ENCODE results near the gene C2orf42. TPM values are rescaled to one million over a fixed set of nuclear protein-coding genes. Genes with fewer than 3 reads are reported as not detected.
"Not testable (repeated sequence)": the region's sequence is repeated elsewhere in the genome, so short reads cannot be mapped to it uniquely, and the experiment has no call there.

Gene C2orf42
- polyA plus RNA-seq, 1 experiment: 9.8 TPM

- H3K27me3 ChIP-seq (ENCODE audit: control insufficient read depth, insufficient read depth, low read length): no peaks in the 10 kb centered on the region
- DNase-seq (ENCODE audit: low read depth): no peak
- no peak for TF ChIP-seq CTCF (IDR thresholded peaks at IDR 0.05; ENCODE audit: insufficient read depth, low read depth, low read length)
- ChIA-PET POLR2A (no interaction called here), CTCF (interaction anchor here (0.6 kb wide), 1 partner anchor 8 kb away, joined by 3 read pairs; no protein-coding TSS in a partner anchor)
- H3K4me3 ChIP-seq (ENCODE audit: low read depth, low read length): no peak overlapping the region
- H3K36me3 ChIP-seq (ENCODE audit: control insufficient read depth, insufficient read depth, low read length): peaks cover 5% of the 10 kb centered on the region; the same call in 1 of the 2 replicates
Observed at GRCh38 chr2:70181363-70181956, 9.4 kb downstream of the C2orf42 start.

DNA sequence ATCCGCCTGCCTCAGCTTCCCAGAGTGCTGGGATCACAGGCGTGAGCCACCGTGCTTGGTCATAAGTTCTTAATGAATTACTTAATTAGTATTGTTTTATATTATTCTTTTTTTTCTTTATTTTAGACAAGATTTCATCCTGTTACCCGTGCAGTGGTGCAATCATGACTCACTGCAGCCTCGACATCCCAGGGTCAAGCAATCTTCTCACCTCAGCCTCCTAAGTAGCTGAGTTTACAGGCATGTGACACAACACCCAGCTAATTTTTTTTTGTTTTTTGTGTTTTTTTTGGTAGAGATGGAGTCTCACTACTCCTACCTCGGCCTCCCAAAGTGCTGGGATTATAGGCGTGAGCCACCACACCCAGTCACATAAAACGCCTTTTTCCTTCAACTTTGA lies 17.3 kb downstream of the C2orf42 start:
- no peak for DNase-seq (ENCODE audit: low read depth)
- no peak overlapping the region for H3K4me3 ChIP-seq (ENCODE audit: low read depth, low read length)
- ChIA-PET POLR2A (interaction anchor here (0.6 kb wide), 1 partner anchor 16 kb away, joined by 3 read pairs; no protein-coding TSS in a partner anchor), CTCF (interaction anchor here (0.6 to 0.9 kb wide), 2 partner anchors 8 to 10 kb away, joined by 3 read pairs; no protein-coding TSS in a partner anchor)
- H3K36me3 ChIP-seq (ENCODE audit: control insufficient read depth, insufficient read depth, low read length): peaks cover 1% of the 10 kb centered on the region; the same call in 1 of the 2 replicates
- TF ChIP-seq CTCF (IDR thresholded peaks at IDR 0.05; ENCODE audit: insufficient read depth, low read depth, low read length): no peak
- no peaks in the 10 kb centered on the region for H3K27me3 ChIP-seq (ENCODE audit: control insufficient read depth, insufficient read depth, low read length)

DNA sequence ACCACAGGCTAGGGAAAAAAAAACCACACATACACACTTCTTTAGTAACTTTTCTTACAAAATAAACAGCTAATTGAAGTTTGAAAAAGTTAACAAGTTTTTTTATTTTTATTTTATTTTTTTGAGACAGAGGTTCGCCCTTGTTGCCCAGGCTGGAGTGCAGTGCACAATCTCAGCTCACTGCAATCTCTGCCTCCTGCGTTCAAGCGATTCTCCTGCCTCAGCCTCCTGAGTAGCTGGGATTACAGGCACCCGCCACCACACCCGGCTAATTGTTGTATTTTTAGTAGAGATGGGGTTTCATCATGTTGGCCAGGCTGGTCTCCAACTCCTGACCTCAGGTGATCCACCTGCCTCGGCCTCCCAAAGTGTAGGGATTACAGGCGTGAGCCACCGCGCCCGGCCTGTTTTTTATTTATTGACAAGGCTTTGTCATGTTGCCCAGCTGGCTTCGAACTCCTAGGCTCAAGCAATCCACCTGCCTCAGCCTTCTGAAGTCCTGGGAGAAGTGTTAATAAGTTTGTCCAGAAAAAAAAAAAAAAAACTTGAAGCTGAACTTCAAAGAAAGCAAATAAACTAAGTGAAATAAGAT lies 21.1 kb downstream of the C2orf42 start:
- POLR2A ChIA-PET: interaction anchor here (0.6 kb wide), 1 partner anchor 757 kb away, joined by 8 read pairs; no protein-coding TSS in a partner anchor
- not testable (repeated sequence) for H3K36me3 ChIP-seq (ENCODE audit: control insufficient read depth, insufficient read depth, low read length); DNase-seq (ENCODE audit: low read depth); H3K4me3 ChIP-seq (ENCODE audit: low read depth, low read length); H3K27me3 ChIP-seq (ENCODE audit: control insufficient read depth, insufficient read depth, low read length)
- CTCF ChIA-PET: interaction anchor here (0.6 kb wide), 1 partner anchor 20 kb away, joined by 3 read pairs; no protein-coding TSS in a partner anchor

DNA sequence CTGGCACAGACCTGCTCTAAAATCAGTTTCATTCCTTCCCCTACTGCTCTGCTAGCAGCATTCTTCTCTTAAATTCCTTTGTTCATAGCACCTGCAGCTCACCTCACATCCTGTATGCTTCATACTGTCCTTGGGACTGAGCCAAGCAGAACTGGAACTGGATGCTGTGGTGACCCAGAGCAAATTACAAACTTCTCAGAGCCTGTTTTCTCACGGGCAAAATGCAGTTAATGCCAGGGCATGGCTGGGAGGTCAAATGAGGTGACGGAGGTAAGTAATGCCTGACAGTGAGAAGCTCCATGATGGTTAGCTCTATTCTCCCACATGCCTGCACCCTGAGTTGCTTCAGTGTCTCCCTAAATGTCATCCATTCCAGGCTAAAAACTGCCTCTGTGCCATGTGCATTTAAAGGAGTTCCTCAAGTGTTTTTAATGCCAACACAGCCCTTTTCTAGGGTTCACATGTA lies 29.7 kb downstream of the C2orf42 start:
- ChIA-PET CTCF (no interaction called here), POLR2A (no interaction called here)
- Histone ChIP-seq H3K36me3 (ENCODE audit: control insufficient read depth, insufficient read depth, low read length) (peaks cover 2% of the 10 kb centered on the region), H3K27me3 (ENCODE audit: control insufficient read depth, insufficient read depth, low read length) (no peaks in the 10 kb centered on the region), H3K4me3 (ENCODE audit: low read depth, low read length) (no peak overlapping the region)
- no peak for DNase-seq (ENCODE audit: low read depth)
- TF ChIP-seq CTCF (IDR thresholded peaks at IDR 0.05; ENCODE audit: insufficient read depth, low read depth, low read length): no peak

GRCh38 chr2:70160545-70160944 lies 30.3 kb downstream of the C2orf42 start:
- no peaks in the 10 kb centered on the region for H3K27me3 ChIP-seq (ENCODE audit: control insufficient read depth, insufficient read depth, low read length)
- DNase-seq (ENCODE audit: low read depth): no peak
- ChIA-PET POLR2A (no interaction called here), CTCF (no interaction called here)
- no peak overlapping the region for H3K4me3 ChIP-seq (ENCODE audit: low read depth, low read length)
- H3K36me3 ChIP-seq (ENCODE audit: control insufficient read depth, insufficient read depth, low read length): peaks cover 2% of the 10 kb centered on the region
- no peak for TF ChIP-seq CTCF (IDR thresholded peaks at IDR 0.05; ENCODE audit: insufficient read depth, low read depth, low read length)

- H3K4me3 ChIP-seq (ENCODE audit: low read depth, low read length); H3K36me3 ChIP-seq (ENCODE audit: control insufficient read depth, insufficient read depth, low read length); H3K27me3 ChIP-seq (ENCODE audit: control insufficient read depth, insufficient read depth, low read length); POLR2A ChIA-PET; DNase-seq (ENCODE audit: low read depth): not testable (repeated sequence)
- CTCF ChIA-PET: interaction anchor here (1.6 kb wide), 1 partner anchor 10 kb away, joined by 4 read pairs; no protein-coding TSS in a partner anchor
Observed at GRCh38 chr2:70149130-70149686, 41.6 kb downstream of the C2orf42 start.

GRCh38 chr2:70148211-70148760 lies 42.5 kb downstream of the C2orf42 start:
- POLR2A ChIA-PET; H3K36me3 ChIP-seq (ENCODE audit: control insufficient read depth, insufficient read depth, low read length); DNase-seq (ENCODE audit: low read depth); H3K27me3 ChIP-seq (ENCODE audit: control insufficient read depth, insufficient read depth, low read length); H3K4me3 ChIP-seq (ENCODE audit: low read depth, low read length): not testable (repeated sequence)
- CTCF ChIA-PET: interaction anchor here (1.5 kb wide), 1 partner anchor 236 kb away, joined by 5 read pairs; no protein-coding TSS in a partner anchor

All from BJ (cell line).